B cell (primary cell): ENCODE data around the gene EEF1B2. TPM values are rescaled to one million over a fixed set of nuclear protein-coding genes. Genes with fewer than 3 reads are reported as not detected.
"Not testable (repeated sequence)": the region's sequence is repeated elsewhere in the genome, so short reads cannot be mapped to it uniquely, and the experiment has no call there.

Source experiments
- ATAC-seq: fragments of 200-7000 bp; cut with Tn5 transposase; one replicate; pipeline ENCODE4 v1.10.0; 2021; ENCODE audit warnings: low read depth, mild to moderate bottlenecking, moderate number of reproducible peaks, moderate library complexity
- CTCF ChIA-PET: fragments of 350-600 bp; sonication (Branson Sonifier 250); formaldehyde crosslinking; loops from one replicate; lab custom pipeline; 2021; ENCODE audit warnings: antibody characterized with exemption, inconsistent platforms; lab: Charles Lee
- POLR2A ChIA-PET: fragments of 350-600 bp; sonication (Branson Sonifier 250); formaldehyde crosslinking; loops from one replicate; lab custom pipeline; 2021; ENCODE audit warnings: antibody characterized with exemption; lab: Charles Lee
- DNase-seq: peaks from one replicate; pipeline ENCODE4 v3.0.0; 2013
- H2AFZ ChIP-seq: 2 replicates; pipeline ENCODE4 v1.6.1; 2012; ENCODE audit warnings: mild to moderate bottlenecking, low read depth, low read length; ENCODE audit not compliant: insufficient read depth, poor library complexity, severe bottlenecking
- H3K27ac ChIP-seq, 2 donors: 1 replicate in 1 of 2; 2 replicates in 1 of 2; pipeline ENCODE4 v1.5.1; 2012 to 2013; ENCODE audit warnings: low read length in 2 of 2, mild to moderate bottlenecking in 2 of 2, moderate library complexity in 1 of 2
- H3K27me3 ChIP-seq, 4 experiments: fragments of 200-600 bp in 1 of 4; sonication (generic) in 1 of 4; replicated peaks in 1 of 4; 1 replicate in 2 of 4; 2 replicates in 2 of 4; pipeline versions ENCODE4 v1.6.1 to v1.7.0; 2013 to 2016; ENCODE audit warnings: low read length in 3 of 4, mild to moderate bottlenecking in 2 of 4, mixed read lengths in 1 of 4, moderate library complexity in 1 of 4; ENCODE audit not compliant: insufficient read depth in 4 of 4, control insufficient read depth in 3 of 4; ENCODE audit errors: control extremely low read depth in 1 of 4
- H3K36me3 ChIP-seq, 2 experiments: replicated peaks in 1 of 2; 1 replicate in 1 of 2; 2 replicates in 1 of 2; pipeline versions ENCODE4 v1.6.1 to v1.7.1; 2013; ENCODE audit warnings: low read length in 1 of 2; ENCODE audit not compliant: insufficient read depth in 2 of 2, control insufficient read depth in 1 of 2; ENCODE audit errors: control extremely low read depth in 1 of 2, extremely low read depth in 1 of 2
- H3K4me1 ChIP-seq, 2 donors: fragments of 200-600 bp in 1 of 2; sonication (generic) in 1 of 2; 1 replicate in 1 of 2; 2 replicates in 1 of 2; pipeline versions ENCODE4 v1.5.1 to v1.6.1; 2013 to 2017; ENCODE audit warnings: low read length in 2 of 2; ENCODE audit not compliant: control insufficient read depth in 2 of 2, insufficient read depth in 2 of 2
- H3K4me2 ChIP-seq: replicated peaks from 2 replicates; pipeline ENCODE3; 2012; ENCODE audit warnings: mild to moderate bottlenecking, low read depth, low read length; ENCODE audit not compliant: poor library complexity, severe bottlenecking
- H3K4me3 ChIP-seq, 5 experiments: fragments of 200-600 bp in 1 of 5; sonication (generic) in 1 of 5; 1 replicate in 3 of 5; 2 replicates in 2 of 5; pipeline versions ENCODE4 v1.5.1 to v1.7.0; 2011 to 2016; ENCODE audit warnings: low read length in 4 of 5, mild to moderate bottlenecking in 4 of 5, low read depth in 2 of 5, control low read depth in 1 of 5, moderate library complexity in 1 of 5; ENCODE audit not compliant: insufficient read depth in 1 of 5; ENCODE audit errors: control extremely low read depth in 1 of 5, extremely low read depth in 1 of 5
- H3K79me2 ChIP-seq: fragments of 200-600 bp; sonication (generic); one replicate; pipeline ENCODE4 v1.6.0; 2016; ENCODE audit warnings: low read length; ENCODE audit not compliant: control insufficient read depth, insufficient read depth
- H3K9ac ChIP-seq: fragments of 200-600 bp; sonication (generic); 2 replicates; pipeline ENCODE4 v1.6.1; 2017; ENCODE audit warnings: mild to moderate bottlenecking, low read length, moderate library complexity
- H3K9me3 ChIP-seq, 3 donors: one replicate each; pipeline versions ENCODE4 v1.6.1 to v1.7.1; 2013; ENCODE audit warnings: low read length in 2 of 3; ENCODE audit not compliant: control insufficient read depth in 2 of 3, insufficient read depth in 1 of 3; ENCODE audit errors: control extremely low read depth in 1 of 3
- H4K20me1 ChIP-seq: 2 replicates; pipeline ENCODE4 v1.6.0; 2012; ENCODE audit warnings: mild to moderate bottlenecking, low read length; ENCODE audit not compliant: insufficient read depth, control insufficient read depth, poor library complexity, severe bottlenecking
- H3K27ac Mint-ChIP-seq: one replicate; pipeline ENCODE4 v1.8.0; 2021; ENCODE audit warnings: mixed read lengths
- H3K27me3 Mint-ChIP-seq: one replicate; pipeline ENCODE4 v1.8.0; 2021; ENCODE audit warnings: mixed read lengths
- H3K4me1 Mint-ChIP-seq: one replicate; pipeline ENCODE4 v1.8.0; 2021; ENCODE audit warnings: mixed read lengths
- H3K4me3 Mint-ChIP-seq: one replicate; pipeline ENCODE4 v1.8.0; 2021; ENCODE audit warnings: mixed read lengths
- H3K9me3 Mint-ChIP-seq: one replicate; pipeline ENCODE4 v1.8.0; 2022; ENCODE audit warnings: mixed read lengths; ENCODE audit not compliant: insufficient read depth
- EZH2 ChIP-seq: IDR thresholded peaks from 2 replicates; pipeline ENCODE4 v1.6.1; 2012; ENCODE audit warnings: borderline replicate concordance, low read depth, mild to moderate bottlenecking, moderate library complexity, low read length; ENCODE audit not compliant: insufficient read depth, poor library complexity, severe bottlenecking
- WGBS: methylation state at CpG from one replicate; pipeline ENCODE4 v1.1.5; 2013; ENCODE audit warnings: missing lambda C conversion rate; ENCODE audit not compliant: insufficient coverage; 5-methylcytosine and 5-hydroxymethylcytosine counted together
- intact Hi-C: fragments of 100-400 bp; cut with micrococcal nuclease; formaldehyde crosslinking; loops from one replicate; pipeline ENCODE4 v1.10.0; 2022
- polyA plus RNA-seq: library from polyadenylated mRNA; depleted of rRNA; stranded (reverse); fragments of >200 nt; gene quantifications from 2 replicates; pipeline ENCODE4 v1.2.3, GENCODE V29; 2012
- total RNA-seq, 2 donors: library from RNA; stranded (reverse); fragments of 120-200 nt in 1 of 2; gene quantifications; 1 replicate in 1 of 2; 2 replicates in 1 of 2; pipeline versions ENCODE4 v1.2.3 to v1.2.4, GENCODE V29; 2013 to 2022
- TF ChIP-seq, protein P1 (sequence below): fragments of 200-600 bp; IDR thresholded peaks from one replicate; pipeline ENCODE4 v1.8.0; 2022; ENCODE audit warnings: antibody characterized with exemption, mild to moderate bottlenecking

Gene EEF1B2
- total and polyA plus RNA-seq, 2 donors (not counting 1 experiment from before 2014, with no cell fraction given): 815 to 862 TPM

DNA sequence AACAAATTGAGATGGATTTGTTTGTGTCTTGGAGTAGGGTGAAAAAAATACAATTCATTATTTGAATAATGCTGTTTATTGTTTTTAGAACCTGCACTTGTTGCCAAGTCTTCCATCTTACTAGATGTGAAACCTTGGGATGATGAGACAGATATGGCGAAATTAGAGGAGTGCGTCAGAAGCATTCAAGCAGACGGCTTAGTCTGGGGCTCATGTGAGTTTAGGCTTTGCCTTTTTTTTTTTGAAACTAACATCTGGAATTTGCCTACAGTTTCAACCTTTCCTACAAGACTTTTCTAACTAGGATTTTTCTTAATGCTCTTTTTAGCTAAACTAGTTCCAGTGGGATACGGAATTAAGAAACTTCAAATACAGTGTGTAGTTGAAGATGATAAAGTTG lies 2.7 kb downstream of the EEF1B2 start:
- H3K4me2 ChIP-seq, POLR2A ChIA-PET, H3K27ac Mint-ChIP-seq, H3K9me3 Mint-ChIP-seq, DNase-seq, H3K9ac ChIP-seq, H3K27me3 ChIP-seq, H3K4me3 Mint-ChIP-seq, H3K27me3 Mint-ChIP-seq, ATAC-seq, H3K27ac ChIP-seq, H3K4me3 ChIP-seq, H3K9me3 ChIP-seq, H2AFZ ChIP-seq, H4K20me1 ChIP-seq: not testable (repeated sequence)
- peaks cover 8 to 30% of the 10 kb centered on the region in 2 experiments for H3K36me3 ChIP-seq
- intact Hi-C loops: loop anchor here (5.0 kb wide), 2 partner anchors 280 to 620 kb away; partner anchors contain the start of gene ADAM23
- CTCF ChIA-PET: interaction anchor here (1.2 to 1.3 kb wide), 2 partner anchors 67 to 103 kb away, joined by 3 to 4 read pairs; no protein-coding TSS in a partner anchor
- WGBS: 80% methylated on average over 1 of the region's 4 CpGs
- peaks cover 17 to 23% of the 10 kb centered on the region in 2 donors for H3K4me1 ChIP-seq
- peaks cover 37% of the 10 kb centered on the region for H3K4me1 Mint-ChIP-seq
- H3K79me2 ChIP-seq: peaks cover 34% of the 10 kb centered on the region

DNA sequence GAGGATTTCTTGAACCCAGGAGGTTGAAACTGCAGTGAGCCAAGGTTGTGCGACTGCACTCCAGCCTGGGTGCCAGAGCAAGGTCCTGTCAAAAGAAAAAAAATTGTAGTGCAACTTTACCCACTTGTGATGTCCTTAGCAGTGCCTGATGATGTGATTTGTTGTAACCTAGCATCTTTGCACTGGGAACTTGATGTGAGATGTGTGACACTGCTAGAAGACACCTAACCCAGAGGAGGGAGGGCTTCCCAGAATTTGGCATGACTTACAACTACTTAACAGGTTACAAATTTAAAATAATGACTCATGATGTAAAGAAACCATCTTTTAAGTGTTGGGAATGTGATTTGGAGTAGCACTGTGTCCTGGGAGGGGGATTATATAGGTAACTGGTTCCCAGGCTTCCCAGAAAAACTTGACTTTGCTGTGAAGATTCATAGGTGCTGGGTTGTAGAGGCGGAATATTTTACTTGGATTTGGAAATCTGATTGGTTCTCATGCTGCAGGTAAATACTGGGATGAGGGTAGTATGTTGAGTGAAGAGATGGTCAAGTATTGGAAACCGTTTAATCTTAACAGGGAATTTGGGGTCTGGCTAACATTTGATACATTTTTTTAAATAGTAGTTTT lies 3.7 kb downstream of the EEF1B2 start:
- H3K27ac ChIP-seq: no peak overlapping the region
- ATAC-seq (no peak), DNase-seq (no peak)
- no peak overlapping the region for H3K4me3 ChIP-seq
- H3K36me3 ChIP-seq: peaks cover 8 to 30% of the 10 kb centered on the region in 2 experiments
- peaks cover 30% of the 10 kb centered on the region for H3K4me1 Mint-ChIP-seq
- no peaks in the 10 kb centered on the region for H3K27me3 ChIP-seq
- ChIA-PET POLR2A (no interaction called here), CTCF (interaction anchor here (1.3 to 2.0 kb wide), 3 partner anchors 10 to 392 kb away, joined by 3 to 10 read pairs (median 3); no protein-coding TSS in a partner anchor)
- no peak for TF ChIP-seq EZH2
- TF ChIP-seq, protein P1, sequence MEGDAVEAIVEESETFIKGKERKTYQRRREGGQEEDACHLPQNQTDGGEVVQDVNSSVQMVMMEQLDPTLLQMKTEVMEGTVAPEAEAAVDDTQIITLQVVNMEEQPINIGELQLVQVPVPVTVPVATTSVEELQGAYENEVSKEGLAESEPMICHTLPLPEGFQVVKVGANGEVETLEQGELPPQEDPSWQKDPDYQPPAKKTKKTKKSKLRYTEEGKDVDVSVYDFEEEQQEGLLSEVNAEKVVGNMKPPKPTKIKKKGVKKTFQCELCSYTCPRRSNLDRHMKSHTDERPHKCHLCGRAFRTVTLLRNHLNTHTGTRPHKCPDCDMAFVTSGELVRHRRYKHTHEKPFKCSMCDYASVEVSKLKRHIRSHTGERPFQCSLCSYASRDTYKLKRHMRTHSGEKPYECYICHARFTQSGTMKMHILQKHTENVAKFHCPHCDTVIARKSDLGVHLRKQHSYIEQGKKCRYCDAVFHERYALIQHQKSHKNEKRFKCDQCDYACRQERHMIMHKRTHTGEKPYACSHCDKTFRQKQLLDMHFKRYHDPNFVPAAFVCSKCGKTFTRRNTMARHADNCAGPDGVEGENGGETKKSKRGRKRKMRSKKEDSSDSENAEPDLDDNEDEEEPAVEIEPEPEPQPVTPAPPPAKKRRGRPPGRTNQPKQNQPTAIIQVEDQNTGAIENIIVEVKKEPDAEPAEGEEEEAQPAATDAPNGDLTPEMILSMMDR: no peak
- H3K4me3 Mint-ChIP-seq: no peak overlapping the region
- H3K9me3 ChIP-seq: peaks cover 0 to 1% (median 0%) of the 10 kb centered on the region in 3 donors
- H3K9me3 Mint-ChIP-seq: no peaks in the 10 kb centered on the region
- H3K79me2 ChIP-seq: peaks cover 24% of the 10 kb centered on the region
- H3K4me1 ChIP-seq: peaks cover 13 to 16% of the 10 kb centered on the region in 2 donors
- H3K9ac ChIP-seq: no peak overlapping the region
- intact Hi-C loops: loop anchor here (5.0 kb wide), 2 partner anchors 279 to 619 kb away; partner anchors contain the start of gene ADAM23
- peaks cover 8% of the 10 kb centered on the region for H4K20me1 ChIP-seq
- peak overlapping the region; percentile 50 for H3K27ac Mint-ChIP-seq
- no peak overlapping the region for H2AFZ ChIP-seq
- H3K4me2 ChIP-seq: no peak overlapping the region
- H3K27me3 Mint-ChIP-seq: no peaks in the 10 kb centered on the region
- WGBS: 100% methylated on average over 2 of the region's 3 CpGs
